Brain microvascular endothelial cell (primary cell): ENCODE results near the gene EIF2A.
"Not testable (repeated sequence)": the region's sequence is repeated elsewhere in the genome, so short reads cannot be mapped to it uniquely, and the experiment has no call there.

ENCODE experiments used
- DNase-seq: peaks from one replicate; pipeline ENCODE4 v3.0.0-alpha.2; 2020
- H3K27ac ChIP-seq: fragments of 250-450 bp; sonication (Bioruptor Pico); 2 replicates; pipeline ENCODE4 v1.5.1; 2020; ENCODE audit warnings: mild to moderate bottlenecking, moderate library complexity
- H3K27me3 ChIP-seq: fragments of 250-450 bp; sonication (Bioruptor Pico); replicated peaks from 2 replicates; pipeline ENCODE4 v1.5.1; 2020; ENCODE audit warnings: mild to moderate bottlenecking
- H3K36me3 ChIP-seq: fragments of 250-450 bp; sonication (Bioruptor Pico); replicated peaks from 2 replicates; pipeline ENCODE4 v1.5.1; 2020; ENCODE audit warnings: mild to moderate bottlenecking
- H3K4me3 ChIP-seq: 2 replicates; pipeline ENCODE4 v1.5.1; 2011; ENCODE audit warnings: low read depth, mild to moderate bottlenecking, control low read depth, low read length, moderate library complexity
- in situ Hi-C: cut with HindIII; loops from 2 replicates; pipeline ENCODE4 v1.10.0; 2017; ENCODE audit warnings: low sequenced_read_pairs, low pct_ligation_motif_present
- TF ChIP-seq, protein P1 (sequence below): IDR thresholded peaks from 2 replicates; pipeline ENCODE4 v1.5.1; 2011; ENCODE audit warnings: low read depth, mild to moderate bottlenecking, moderate library complexity, low read length, control low read depth, inconsistent platforms; ENCODE audit errors: missing control alignments

Gene EIF2A

DNA sequence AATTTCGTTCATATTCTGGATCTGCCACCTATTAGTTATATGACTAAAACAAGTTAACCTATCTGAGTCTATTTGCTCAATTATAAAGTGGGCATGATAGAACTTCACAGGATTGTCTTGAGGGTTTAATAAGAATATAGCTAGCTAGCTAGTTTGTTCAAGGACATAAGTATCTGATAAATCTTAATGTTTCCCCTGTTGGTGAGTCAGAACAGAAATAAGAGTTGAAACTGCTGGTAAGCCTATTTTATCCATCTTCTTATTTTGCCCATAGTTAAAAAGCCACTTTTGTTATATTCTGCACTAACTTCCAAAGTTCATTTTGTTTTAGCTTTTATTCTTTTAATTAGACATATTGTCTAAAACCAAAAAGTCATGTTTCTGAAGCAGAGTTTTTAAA, 65.9 kb downstream of the EIF2A start:
- TF ChIP-seq, protein P1, sequence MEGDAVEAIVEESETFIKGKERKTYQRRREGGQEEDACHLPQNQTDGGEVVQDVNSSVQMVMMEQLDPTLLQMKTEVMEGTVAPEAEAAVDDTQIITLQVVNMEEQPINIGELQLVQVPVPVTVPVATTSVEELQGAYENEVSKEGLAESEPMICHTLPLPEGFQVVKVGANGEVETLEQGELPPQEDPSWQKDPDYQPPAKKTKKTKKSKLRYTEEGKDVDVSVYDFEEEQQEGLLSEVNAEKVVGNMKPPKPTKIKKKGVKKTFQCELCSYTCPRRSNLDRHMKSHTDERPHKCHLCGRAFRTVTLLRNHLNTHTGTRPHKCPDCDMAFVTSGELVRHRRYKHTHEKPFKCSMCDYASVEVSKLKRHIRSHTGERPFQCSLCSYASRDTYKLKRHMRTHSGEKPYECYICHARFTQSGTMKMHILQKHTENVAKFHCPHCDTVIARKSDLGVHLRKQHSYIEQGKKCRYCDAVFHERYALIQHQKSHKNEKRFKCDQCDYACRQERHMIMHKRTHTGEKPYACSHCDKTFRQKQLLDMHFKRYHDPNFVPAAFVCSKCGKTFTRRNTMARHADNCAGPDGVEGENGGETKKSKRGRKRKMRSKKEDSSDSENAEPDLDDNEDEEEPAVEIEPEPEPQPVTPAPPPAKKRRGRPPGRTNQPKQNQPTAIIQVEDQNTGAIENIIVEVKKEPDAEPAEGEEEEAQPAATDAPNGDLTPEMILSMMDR: no peak
- Histone ChIP-seq H3K27me3 (no peaks in the 10 kb centered on the region), H3K36me3 (no peaks in the 10 kb centered on the region), H3K27ac (no peak overlapping the region), H3K4me3 (no peak overlapping the region)
- in situ Hi-C loops: no loop called here
- no peak for DNase-seq

DNA sequence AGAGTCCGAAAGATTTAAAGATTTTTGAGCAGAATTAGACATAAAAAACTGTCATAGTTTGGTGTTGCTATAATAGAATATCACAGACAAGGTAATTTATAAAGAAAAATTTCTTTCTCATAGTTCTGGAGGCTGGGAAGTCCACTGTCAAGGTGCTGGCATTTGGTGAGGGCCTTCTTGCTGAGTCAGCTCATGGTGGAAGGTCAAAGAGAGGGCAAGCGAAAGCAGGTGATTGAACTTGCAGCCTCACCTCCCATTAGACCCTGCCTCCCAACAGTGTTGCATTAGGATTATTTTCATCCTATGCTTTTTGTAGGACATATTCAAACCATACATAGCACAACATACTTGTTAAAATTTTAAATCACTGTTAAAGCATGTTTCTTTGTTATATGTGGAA, 66.4 kb downstream of the EIF2A start:
- no peak for DNase-seq
- H3K27ac ChIP-seq: no peak overlapping the region
- H3K36me3 ChIP-seq: no peaks in the 10 kb centered on the region
- in situ Hi-C loops: no loop called here
- H3K4me3 ChIP-seq: no peak overlapping the region
- no peaks in the 10 kb centered on the region for H3K27me3 ChIP-seq
- TF ChIP-seq, protein P1: no peak

DNA sequence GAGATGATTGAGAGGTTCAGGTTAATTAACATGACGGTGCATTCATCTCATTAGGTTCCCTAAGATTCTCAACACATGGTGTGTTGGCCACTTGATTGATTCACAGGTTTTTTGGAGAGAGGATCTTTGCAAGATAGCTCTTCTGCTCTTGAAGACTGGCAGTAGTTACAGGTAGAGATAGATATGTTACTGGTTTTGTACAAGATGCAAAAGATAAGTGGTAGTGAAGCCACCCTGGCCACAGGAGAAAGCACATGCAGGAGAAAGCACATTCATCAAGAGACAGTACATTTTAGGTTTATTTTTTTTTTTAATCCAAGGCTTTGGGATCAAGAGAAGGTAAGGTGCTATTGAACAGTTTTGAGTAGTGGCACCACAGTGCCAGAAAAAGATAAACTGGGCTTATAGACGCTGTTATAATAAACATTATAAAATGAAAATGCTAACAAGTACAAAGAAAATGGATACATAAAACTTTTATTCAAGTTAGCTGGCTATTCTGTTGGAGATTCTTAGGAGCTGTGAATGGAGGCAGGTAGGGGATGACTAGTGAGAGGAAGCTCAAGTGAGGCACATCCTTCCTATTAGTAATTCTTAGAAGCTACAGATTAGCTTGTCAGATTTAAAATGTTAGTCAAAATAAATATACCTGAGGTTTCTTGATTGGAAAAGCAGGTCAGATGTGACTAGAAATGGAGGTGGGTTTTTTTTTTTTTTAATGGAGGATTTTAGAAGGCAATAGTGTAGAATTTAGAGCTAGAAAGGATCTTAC, 67.3 kb downstream of the EIF2A start:
- no peak overlapping the region for H3K4me3 ChIP-seq
- no peak overlapping the region for H3K27ac ChIP-seq
- DNase-seq: no peak
- TF ChIP-seq, protein P1: no peak
- in situ Hi-C loops: no loop called here
- no peaks in the 10 kb centered on the region for H3K36me3 ChIP-seq
- no peaks in the 10 kb centered on the region for H3K27me3 ChIP-seq

DNA sequence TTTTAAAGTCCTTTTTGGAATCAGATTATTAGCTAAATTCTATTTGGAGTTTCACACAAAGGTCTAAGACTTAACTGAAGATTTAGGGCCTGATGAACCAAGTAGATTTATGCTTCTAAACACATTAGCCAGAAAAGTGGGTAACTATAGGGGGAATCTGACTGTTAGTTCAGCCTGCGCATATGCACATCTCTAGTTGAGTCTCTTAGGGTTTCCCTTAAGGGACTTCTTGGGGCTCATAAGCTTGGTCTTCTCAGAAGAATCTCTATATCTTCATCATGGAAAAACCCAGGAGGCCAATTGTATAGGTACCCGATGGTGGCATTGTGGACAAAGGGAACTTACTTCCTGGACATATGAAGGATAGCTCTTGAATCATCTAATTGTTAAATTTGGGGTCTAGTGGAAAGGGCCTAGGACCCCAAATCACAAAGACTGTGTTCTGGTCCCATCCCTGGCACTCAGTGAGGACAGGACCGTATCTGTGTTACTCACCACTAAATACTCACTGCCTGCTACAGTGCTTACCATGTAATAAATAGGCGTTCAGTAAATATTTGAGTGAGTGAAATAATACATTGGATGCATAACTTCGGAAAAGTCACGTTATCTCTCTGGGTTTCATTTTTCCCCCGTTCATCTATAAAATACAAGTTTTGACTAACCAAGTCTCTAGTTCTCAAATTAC, 73.6 kb downstream of the EIF2A start:
- in situ Hi-C loops: no loop called here

DNA sequence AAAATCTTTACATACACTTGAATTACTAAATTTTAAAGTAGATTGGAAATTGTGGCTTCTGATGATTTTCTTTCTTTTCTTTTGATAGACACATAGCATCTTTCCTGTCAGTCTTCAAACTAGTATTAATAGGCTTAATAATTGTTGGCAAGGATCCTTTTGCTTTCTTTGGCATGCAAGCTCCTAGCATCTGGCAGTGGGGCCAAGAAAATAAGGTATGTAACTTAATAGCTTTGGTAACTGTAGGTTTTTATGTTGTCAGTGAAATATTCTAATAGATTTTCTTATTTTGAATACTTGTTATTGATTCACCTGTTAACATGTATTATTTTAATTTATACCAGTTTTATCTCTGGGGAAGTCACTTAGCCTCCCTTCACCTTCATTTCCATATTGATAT, 76.4 kb downstream of the EIF2A start:
- H3K36me3 ChIP-seq: peaks cover 11% of the 10 kb centered on the region
- in situ Hi-C loops, DNase-seq, H3K27me3 ChIP-seq, H3K27ac ChIP-seq, H3K4me3 ChIP-seq: not testable (repeated sequence)

More for the DNA sequence above, 73.6 kb downstream of the EIF2A start:
- no peak for DNase-seq
- TF ChIP-seq, protein P1: no peak
- H3K27me3 ChIP-seq: no peaks in the 10 kb centered on the region
- no peak overlapping the region for H3K4me3 ChIP-seq
- no peak overlapping the region for H3K27ac ChIP-seq
- H3K36me3 ChIP-seq: no peaks in the 10 kb centered on the region

DNA sequence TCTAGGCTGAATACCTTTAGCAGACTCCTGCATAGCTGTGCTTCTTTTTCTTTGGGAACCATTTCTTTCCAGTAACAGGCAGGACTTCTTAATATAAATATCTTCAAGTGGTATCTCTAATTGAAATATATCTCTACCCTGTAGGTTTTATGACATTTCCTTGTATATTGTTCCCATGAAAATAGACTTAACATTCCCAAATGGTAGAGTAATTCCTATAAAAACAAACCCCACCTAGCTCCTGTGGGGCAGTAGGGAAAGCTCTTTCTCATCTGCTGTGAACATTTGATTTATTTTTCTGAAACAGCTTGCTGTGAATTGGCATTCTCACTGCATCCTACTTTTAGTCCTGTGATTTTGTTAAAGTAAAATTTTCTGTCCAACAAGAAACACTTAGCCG, 77.4 kb downstream of the EIF2A start:
- no peak for DNase-seq
- TF ChIP-seq, protein P1: no peak
- in situ Hi-C loops: no loop called here
- H3K4me3 ChIP-seq: no peak overlapping the region
- H3K36me3 ChIP-seq: peaks cover 11% of the 10 kb centered on the region
- H3K27ac ChIP-seq: no peak overlapping the region
- no peaks in the 10 kb centered on the region for H3K27me3 ChIP-seq
